NCI-H128 (cell line): Measurements from ENCODE around the gene MOB3A.
"Not testable (repeated sequence)": the region's sequence is repeated elsewhere in the genome, so short reads cannot be mapped to it uniquely, and the experiment has no call there.

Experiments used
- DNase-seq: peaks from one replicate; lab custom pipeline; 2025; ENCODE audit not compliant: unreplicated experiment; lab: John Stamatoyannopoulos, UW

Gene MOB3A

DNA sequence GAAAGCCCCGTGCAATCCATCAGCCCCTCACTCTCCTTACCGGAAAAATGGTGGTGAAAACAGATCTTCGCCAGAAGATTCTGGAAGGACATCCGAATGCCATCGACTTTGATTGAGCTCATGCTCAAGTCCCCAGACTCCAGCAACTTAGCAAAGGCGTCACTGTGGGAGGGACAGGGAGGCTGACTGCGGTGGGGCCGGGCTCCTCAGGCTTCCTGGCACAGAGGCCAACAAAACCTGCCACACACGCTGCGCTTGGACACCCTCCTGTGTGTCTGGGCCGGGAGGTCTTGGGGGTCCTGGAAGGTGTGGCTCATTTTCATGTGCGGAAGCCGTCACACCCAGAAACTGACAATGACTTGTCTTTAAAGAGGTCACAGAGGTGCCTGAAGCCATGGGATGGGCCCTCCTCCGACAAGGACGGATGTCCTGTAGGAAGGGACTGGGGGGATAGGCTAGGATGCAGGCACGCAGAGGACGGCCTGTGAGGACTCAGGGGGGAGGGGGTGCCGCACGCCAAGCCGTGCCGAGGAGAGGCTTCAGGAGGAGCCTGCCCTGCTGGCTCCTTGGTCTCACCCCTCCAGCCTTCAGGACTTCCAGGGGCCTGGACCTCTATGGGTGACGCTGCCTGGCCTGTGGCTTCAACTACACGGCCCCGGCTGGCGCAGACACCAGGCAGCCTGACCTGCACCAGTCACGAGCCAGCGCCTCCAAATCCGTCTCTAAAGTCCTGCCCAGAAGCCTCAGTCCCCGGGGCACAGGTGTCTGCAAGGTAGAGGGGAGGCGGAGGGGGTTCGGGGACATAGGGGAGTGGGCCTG is 13.1 kb upstream of the MOB3A start:
- DNase-seq: no peak

DNA sequence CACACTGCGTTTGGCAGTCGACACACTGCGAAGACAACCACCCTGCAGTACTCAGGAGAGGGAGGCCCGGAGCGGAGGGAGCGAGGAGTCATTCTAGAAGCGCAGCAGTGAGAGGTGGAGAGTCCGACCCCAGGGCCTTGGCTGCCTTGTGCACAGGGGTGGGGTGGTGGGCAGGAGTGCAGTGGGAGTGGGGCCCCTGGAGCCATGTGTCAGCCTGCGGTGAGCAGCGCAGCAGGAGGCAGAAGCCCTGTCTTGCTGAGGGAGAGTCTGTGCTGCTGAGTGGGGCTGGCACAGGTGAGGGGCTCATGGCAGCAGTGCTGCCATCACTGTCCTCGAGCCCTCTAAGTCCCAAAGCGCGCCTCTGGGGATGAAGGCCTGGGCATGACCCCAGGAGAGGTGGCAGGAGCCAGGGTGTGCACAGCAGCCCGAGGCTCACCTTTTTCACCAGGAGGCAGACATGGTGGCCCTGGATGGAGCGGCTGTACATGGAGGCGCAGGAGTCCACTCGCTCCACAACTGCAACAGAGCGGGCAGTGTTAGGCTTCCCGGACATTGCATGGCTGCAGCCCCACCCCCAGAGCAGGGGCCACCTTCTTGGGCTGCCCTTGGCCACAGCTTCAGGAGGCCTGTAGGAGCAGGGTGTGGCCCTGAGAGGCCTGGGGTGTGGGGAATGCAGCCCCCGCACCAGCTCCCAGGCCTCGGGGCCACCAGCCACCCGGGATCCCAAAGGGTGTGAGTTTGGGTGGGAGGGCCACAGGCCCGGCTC is 12.3 kb upstream of the MOB3A start:
- DNase-seq: no peak

DNA sequence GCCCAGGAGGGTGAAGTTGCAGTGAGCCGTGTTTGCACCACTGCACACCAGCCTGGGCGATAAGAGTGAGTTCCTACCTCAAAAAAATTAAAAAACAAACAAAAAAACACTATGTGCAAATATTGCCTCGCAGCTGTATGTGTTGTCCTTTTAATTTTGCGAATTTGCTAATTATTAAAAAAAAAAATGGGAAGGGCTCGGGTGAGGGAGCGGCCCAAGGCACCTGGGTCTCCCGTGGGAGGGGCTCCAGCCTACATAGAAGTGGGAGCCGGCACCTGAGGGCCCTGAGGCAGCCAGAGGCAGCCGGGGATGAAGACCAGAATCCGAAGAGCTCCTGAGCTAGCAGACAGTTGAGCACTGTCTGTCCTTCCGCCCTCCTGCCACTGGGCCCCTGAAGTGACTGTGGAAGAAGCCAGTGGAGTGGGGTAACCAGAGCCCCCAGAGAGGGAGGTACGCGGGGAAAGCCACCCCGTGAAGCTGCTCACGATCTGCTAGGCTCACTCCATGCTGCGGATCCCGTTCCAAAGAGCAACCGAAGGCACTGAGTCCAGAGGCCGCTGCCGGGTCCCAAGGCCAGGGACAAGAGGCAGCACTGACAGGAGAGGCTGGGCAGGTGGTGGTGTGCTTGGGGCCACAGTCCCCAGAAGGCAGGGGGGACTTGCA is 7.0 kb upstream of the MOB3A start:
- DNase-seq: no peak

DNA sequence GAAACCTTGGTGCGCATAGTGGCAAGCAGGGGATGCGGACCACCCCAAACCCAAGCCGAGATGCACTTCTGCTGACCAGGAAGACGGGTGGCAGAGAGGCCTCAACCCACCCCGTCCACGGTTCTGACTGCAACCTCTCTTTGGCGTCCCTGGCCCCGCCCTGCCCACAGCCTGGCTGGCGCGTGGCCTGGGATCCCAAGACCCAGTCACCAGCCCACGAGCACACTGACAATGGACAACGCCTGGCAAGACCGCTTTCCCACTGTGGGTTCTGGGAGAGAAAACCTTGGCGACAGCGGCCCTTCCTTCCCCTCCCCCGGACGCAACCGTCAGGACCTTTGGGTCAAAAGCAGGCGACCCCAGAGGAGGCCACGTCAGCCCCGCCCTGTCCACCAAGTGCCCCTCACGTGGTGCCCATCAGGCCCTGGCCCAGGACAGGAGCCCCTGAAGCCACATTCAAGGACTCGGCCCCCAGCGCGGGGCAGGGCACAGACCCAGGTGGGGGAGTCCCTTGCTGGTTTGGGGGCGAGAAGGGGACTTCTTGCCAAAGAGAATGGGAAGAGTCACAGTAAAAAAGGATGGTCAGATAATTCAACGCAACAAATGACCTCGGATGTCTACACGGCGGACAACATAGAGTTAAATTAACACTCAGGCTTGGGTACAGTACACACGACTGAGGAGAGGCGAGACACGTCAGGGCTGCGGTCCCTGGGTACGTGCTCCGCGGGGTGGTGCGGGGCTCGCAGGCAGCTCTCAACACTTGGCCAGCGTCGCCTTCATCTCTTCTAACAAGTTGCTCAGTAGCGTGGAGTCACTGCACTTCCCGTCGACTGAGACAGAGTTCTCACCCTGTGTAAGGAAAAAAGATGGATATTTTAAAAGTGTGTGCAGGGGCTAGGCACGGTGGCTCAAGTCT is 5.5 kb upstream of the MOB3A start:
- DNase-seq: no peak

DNA sequence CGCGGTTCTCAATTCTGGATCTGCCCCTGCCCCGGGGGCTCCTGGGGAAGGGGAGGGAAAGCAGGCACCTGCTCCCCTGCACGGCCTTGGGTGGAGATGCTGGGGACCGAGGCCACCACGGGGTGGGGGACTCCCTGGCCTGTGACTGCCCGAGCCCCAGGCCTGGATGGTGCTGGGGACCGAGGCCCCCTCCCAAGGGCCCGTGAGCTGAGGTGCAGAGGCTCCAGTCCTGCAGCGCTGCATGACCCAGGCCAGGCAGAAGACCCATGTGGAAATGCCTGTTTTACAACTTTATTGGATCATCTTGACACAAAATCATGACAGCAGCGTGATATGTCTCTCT is 4.6 kb upstream of the MOB3A start:
- no peak for DNase-seq

DNA sequence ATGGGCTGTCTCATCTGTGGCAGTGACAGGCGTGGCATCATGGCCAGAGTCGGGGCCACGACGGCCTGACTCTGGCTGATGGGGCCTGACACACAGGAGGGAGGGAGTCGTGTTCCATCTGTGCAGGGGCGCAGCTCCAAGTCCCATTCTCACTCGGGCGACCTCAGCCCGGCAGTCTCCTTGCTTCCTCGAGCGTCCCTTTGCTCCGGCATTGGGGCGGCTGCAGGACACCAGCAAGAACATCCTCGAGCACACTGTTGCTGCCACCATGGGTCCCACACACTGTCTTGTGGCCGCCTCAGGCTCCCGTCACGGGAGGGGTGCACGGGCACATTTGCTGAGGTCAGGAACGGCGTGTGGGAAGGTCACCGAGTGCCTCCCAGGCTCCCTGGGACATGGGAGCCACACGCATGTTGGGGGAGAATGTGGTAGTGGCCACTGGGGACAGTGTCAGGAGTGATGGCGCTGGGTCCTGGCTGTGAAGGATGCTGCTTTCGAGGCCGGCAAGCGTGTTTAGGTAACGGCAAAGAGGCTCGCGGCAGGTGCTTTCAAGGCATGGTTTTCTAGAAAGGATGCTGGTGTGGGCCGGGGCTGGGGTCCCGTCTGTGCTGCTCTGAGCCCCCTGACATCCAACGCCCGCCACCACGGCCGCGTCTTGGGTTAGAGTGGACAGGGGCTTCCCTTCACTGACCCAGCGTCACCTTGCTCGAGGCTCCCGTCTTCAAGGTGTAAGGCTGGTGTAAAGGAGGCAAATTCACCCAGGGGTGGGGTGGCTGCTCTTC is 4.0 kb upstream of the MOB3A start:
- DNase-seq: no peak

DNA sequence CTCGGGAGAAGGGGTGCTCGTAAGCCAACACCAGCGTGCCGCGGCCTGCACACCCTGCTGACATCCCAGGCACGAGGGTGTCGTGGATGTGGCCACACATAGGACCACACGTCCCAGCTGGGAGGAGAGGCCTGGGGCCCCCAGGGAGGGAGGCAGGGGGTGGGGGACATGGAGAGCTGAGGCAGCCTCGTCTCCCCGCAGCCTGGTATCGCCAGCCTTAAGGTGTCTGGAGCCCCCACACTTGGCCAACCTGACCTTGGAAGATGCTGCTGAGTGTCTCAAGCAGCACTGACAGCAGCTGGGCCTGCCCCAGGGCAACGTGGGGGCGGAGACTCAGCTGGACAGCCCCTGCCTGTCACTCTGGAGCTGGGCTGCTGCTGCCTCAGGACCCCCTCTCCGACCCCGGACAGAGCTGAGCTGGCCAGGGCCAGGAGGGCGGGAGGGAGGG is 3.0 kb upstream of the MOB3A start:
- DNase-seq: no peak

DNA sequence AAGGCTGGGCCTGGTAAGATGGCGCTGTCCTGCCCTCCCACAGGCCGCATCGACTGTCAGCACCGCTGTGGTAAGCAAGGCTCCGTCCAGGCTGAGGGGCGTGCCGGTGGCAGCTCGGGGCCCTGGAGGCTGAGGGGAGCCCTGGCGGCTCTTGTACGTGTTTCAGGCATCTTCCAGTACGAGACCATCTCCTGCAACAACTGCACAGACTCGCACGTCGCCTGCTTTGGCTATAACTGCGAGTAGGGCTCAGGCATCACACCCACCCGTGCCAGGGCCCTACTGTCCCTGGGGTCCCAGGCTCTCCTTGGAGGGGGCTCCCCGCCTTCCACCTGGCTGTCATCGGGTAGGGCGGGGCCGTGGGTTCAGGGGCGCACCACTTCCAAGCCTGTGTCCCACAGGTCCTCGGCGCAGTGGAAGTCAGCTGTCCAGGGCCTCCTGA is 1.8 kb upstream of the MOB3A start:
- DNase-seq: no peak

DNA sequence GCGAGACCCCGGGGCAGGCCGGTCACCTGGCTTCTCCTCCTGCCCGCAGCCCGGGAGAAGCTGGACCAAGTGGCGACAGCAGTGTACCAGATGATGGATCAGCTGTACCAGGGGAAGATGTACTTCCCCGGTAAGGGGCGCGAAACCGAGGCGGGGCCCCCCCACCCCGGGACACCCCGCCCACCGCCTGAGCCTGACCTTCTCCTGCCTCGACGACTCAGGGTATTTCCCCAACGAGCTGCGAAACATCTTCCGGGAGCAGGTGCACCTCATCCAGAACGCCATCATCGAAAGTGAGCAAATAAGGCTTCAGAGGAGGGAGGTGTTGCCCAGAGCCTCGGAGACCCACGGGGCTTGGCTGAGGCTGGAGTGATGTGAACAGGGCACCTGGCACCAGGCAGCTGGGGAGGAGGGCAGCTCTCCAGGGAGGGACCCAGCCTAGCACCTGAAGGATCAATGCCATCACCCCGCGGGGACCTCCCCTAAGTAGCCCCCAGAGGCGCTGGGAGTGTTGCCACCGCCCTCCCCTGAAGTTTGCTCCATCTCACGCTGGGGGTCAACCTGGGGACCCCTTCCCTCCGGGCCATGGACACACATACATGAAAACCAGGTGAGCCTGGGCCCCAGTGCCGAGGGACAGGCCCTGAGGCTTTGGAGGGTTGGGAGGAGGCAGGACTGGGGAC is 1.2 kb upstream of the MOB3A start:
- DNase-seq: no peak

DNA sequence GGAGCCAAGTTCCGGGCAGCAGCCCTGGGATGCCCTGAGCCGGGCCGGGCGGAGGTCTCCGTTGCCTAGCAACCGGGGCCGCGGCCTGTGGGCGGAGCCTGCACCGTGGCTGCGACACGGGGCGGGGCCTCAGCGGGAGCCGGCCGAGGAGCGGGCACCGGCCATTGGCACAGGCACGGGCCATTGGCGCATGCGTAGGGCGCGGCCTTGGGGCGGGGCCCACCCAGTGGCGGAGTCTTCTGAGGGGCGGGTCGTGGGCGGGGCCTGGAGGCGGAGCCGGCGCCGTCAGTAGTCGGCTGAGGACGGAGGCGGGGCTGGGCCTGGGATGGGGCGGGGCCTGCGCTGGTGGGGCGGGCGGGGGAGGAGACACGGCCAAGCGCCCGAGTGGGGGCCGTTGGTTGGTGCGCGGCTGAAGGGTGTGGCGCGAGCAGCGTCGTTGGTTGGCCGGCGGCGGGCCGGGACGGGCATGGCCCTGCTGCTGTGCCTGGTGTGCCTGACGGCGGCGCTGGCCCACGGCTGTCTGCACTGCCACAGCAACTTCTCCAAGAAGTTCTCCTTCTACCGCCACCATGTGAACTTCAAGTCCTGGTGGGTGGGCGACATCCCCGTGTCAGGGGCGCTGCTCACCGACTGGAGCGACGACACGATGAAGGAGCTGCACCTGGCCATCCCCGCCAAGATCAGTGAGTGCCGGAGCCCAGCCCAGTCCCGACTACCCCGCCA is 515 bp upstream of the MOB3A start, which contains the start of gene IZUMO4:
IZUMO4 (plus strand) TSS at position 436 of the 723 bp plus-strand sequence; CDS start at position 467, 31 bp downstream.
- DNase-seq: peak; percentile 97

DNA sequence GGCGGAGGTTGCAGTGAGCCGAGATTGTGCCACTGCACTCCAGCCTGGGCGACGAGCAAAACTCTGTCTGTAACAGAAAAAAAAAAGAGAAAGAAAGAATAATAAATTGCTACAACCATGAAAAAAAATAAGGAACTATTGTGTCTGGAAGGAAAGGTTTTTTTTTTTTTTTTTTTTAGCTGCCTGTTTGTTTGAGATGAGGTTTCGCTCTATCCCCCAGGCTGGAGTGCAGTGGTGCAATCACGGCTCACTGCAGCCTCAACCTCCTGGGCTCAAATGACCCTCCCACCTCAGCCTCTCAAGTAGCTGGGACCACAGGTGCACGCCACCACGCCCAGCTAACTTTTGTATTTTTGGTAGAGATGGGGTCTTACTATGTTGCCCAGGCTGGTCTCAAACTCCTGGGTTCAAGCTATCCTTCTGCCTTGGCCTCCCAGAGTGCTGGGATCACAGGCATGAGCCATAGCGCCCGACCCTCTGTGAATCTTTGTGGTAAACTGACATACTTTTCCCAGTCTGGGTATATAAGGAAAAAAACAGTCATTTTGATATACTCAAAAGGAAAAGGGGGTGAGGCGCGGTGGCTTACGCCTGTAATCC is 4.1 kb downstream of the MOB3A start:
- not testable (repeated sequence) for DNase-seq

DNA sequence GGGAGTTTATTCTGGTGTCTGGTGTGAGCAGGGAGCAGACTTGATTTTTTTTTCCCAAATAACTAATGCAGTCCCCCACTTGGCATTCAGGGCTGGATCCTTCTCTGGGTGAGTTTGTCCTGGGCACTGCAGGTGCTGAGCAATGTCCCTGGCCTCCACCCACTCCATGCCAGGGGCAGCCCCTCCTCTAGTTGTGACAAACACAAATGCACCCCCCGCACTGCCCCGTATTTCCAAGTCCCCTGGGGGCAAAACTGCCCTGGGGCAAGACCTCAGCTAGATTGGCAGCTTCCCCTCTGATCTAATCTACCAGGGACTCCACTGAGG is 6.4 kb downstream of the MOB3A start:
- no peak for DNase-seq

DNA sequence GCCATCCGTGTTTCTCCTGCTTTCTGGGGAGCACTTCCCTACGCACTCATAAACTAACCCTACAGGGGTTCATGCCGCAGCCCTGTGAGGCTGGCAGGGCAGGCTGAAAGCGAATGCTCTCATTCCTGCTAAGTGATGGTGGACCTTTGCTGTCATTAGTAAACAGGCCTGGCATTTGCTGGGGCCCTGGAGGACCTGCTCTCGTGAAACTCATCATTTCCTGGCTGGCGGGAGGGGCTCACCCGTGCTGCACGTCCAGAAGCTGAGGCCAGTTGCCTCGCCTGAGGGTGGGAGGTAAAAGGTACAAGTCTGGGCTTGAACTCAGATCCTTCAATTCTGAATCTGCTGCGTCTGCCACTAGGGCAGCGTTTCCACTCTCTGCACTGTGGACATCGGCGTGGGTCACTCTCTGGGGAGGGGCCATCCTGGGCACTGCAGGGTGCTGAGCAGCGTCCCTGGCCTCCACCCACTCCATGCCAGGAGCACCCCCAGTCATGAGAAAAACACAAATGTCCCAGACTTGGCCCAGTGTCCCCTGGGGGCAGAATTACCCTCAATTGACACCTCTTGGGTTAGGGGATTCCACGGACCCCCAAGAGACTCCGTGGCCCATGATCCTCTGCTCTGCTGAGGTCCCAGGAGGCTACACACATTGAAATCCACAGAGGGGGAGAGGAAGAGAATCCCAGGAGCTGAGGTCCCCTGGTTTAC is 7.0 kb downstream of the MOB3A start:
- DNase-seq: no peak

DNA sequence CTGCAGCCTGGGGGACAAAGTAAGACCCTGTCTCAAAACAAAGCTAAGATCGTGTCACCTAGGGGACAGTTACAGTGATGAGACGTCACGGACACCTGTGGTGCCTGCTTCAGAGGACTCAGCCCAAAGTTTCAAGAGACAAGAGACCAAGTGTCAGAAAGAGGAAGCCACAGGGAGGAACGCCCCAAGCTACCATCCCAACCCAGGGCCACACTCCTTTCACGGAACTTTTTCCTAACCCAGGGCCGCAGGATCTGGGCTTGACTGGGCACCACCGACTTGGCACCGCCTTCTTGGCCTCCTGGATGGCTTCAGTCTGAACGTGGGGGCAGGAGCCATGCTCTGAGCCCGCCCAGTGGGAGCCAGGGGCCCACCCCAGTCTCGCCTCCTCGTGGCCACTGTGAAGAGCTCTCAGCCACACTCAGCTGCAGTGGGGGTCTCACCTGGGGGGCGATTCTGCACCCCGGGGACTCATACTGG is 8.5 kb downstream of the MOB3A start:
- DNase-seq: no peak

DNA sequence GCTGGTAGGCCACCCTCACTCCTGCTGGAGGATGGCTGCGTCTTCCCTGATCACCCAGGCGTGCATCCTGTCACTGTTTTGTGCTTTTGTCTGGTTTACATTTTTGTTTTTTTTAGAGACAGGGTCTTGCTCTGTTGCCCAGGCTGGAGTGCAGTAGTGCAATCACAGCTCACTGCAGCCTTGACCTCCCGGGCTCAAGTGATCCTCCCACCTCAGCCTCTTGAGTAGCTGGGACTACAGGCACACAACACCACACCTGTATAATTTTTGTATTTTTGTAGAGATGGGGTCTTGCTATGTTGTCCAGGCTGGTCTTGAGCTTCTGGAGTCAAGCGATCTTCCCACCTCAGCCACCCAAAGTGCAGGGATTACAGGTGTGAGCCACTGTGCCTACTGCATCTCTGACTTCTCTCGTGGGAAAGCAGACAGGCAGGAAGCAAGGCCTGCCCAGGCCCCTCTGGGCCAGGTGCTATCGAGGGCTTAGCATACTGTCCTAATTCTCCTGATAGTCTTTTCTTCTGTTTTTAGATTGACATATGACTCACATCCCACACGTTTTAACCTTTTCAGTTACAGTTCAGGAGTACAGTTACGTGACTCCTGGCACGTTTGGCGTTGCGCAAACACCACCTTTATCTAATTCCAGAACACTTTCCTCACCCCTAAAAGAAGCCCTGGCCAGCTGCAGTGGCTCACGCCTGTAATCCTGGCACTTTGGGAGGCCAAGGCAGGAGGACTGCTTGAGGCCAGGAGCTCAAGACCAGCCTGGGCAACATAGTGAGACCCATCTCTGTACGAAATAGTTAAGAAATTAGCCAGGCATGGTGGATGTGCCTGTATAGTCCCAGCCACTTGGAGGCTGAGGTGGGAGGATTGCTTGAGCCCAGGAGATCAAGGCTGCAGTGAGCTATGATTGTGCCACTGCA is 9.2 kb downstream of the MOB3A start:
- not testable (repeated sequence) for DNase-seq

DNA sequence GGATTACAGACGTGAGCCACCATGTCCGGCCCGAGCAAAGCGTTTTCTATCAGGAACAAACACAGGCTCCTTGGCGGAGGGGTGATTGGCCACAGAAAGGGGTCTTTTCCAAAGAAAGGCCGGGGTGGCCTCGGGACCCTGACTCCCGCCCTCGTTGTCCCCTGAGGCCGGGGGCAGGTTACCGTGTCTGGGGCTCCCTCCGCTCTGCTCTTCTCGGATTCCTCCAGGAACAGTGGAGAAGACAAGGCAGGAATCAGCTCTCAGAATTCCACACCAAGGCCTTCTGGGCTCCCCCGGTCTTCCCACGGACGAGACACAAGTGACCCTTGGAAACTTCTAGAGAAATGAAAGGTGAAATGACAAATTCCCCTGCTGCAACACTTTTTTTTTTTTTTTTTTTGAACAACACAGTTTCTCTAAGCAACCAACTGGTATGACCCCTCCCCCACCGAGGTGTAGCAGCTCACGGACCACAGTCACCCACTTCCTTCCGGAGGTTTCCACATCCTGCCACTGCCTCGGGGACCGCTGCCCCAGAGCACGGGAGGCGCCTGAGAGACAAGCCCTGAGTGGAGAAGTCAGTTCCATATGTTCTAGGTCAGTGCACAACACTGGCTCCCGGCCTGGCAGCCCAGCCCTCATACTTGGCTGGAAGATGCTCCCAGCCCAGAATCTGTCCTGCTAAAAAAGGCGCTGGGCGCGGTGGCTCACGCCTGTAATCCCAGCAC is 11.0 kb downstream of the MOB3A start:
- DNase-seq: no peak
